ENCODE measurements around the gene CPNE4.

CPNE4 gene

GRCh38 chr3:131795390-131796090, 239.3 kb downstream of the CPNE4 start:
- FAIRE-seq = no peak

- FAIRE-seq = peak; percentile 47
Measured at GRCh38 chr3:131794766-131795388, 239.9 kb downstream of the CPNE4 start.

- FAIRE-seq = no peak
Measured at GRCh38 chr3:131793870-131794269, 240.9 kb downstream of the CPNE4 start.

- no peak for FAIRE-seq
Measured at GRCh38 chr3:131789188-131789587, 245.6 kb downstream of the CPNE4 start.

GRCh38 chr3:131786386-131786785, 248.4 kb downstream of the CPNE4 start:
- FAIRE-seq = no peak

- FAIRE-seq = no peak
Measured at GRCh38 chr3:131782751-131783150, 252.1 kb downstream of the CPNE4 start.

GRCh38 chr3:131778526-131778925, 256.3 kb downstream of the CPNE4 start:
- FAIRE-seq = no peak

- no peak for FAIRE-seq
Measured at GRCh38 chr3:131775650-131776049, 259.2 kb downstream of the CPNE4 start.

GRCh38 chr3:131772269-131773026, 262.4 kb downstream of the CPNE4 start:
- no peak for FAIRE-seq

GRCh38 chr3:131762981-131763564, 271.7 kb downstream of the CPNE4 start:
- no peak for FAIRE-seq

GRCh38 chr3:131756405-131756804, 278.4 kb downstream of the CPNE4 start:
- FAIRE-seq = no peak

- FAIRE-seq = no peak
Measured at GRCh38 chr3:131755380-131755779, 279.4 kb downstream of the CPNE4 start.

- FAIRE-seq = no peak
Measured at GRCh38 chr3:131750256-131750655, 284.6 kb downstream of the CPNE4 start.

GRCh38 chr3:131749826-131750225, 285.0 kb downstream of the CPNE4 start:
- FAIRE-seq = no peak

GRCh38 chr3:131747466-131747865, 287.3 kb downstream of the CPNE4 start:
- FAIRE-seq = no peak

GRCh38 chr3:131744765-131745164, 290.0 kb downstream of the CPNE4 start:
- FAIRE-seq = no peak

- no peak for FAIRE-seq
Measured at GRCh38 chr3:131743126-131743525, 291.7 kb downstream of the CPNE4 start.

- no peak for FAIRE-seq
Measured at GRCh38 chr3:131739211-131739610, 295.6 kb downstream of the CPNE4 start.

- FAIRE-seq = no peak
Measured at GRCh38 chr3:131738095-131738494, 296.7 kb downstream of the CPNE4 start.

- FAIRE-seq = no peak
Measured at GRCh38 chr3:131735544-131735943, 299.3 kb downstream of the CPNE4 start.

GRCh38 chr3:131735116-131735515, 299.7 kb downstream of the CPNE4 start:
- no peak for FAIRE-seq

- no peak for FAIRE-seq
Measured at GRCh38 chr3:131733086-131733841, 301.6 kb downstream of the CPNE4 start.

- FAIRE-seq = no peak
Measured at GRCh38 chr3:131731709-131732108, 303.1 kb downstream of the CPNE4 start.
